PC-9 (cell line): ENCODE data around the gene LAMA2. TPM values are rescaled to one million over a fixed set of nuclear protein-coding genes. Genes with fewer than 3 reads are reported as not detected.

Source experiments
- BruUV-seq: library from RNA; stranded (reverse); fragments of 400-500 nt; replicated peaks from 2 replicates; lab custom pipeline; 2021; lab: Mats Ljungman, UMichigan
- CTCF ChIA-PET: fragments of 300-600 bp; sonication (Branson Sonifier 250); formaldehyde crosslinking; loops from one replicate; lab custom pipeline; 2022; ENCODE audit warnings: antibody characterized with exemption; lab: Charles Lee
- POLR2A ChIA-PET: fragments of 300-600 bp; sonication (Branson Sonifier 250); formaldehyde crosslinking; loops from one replicate; lab custom pipeline; 2022; ENCODE audit warnings: antibody characterized with exemption; ENCODE audit not compliant: unreplicated experiment; lab: Charles Lee
- DNase-seq, 2 experiments: peaks; one replicate each; pipeline versions ENCODE4 v3.0.0 to v3.0.0-alpha.2; 2015 to 2022; ENCODE audit warnings: mixed read lengths in 1 of 2
- H2AFZ ChIP-seq: fragments of 200-600 bp; sonication (generic); 2 replicates; pipeline ENCODE4 v1.8.1; 2017; ENCODE audit warnings: antibody characterized with exemption
- H3F3A ChIP-seq: fragments of 200-600 bp; sonication (generic); 2 replicates; pipeline ENCODE4 v1.8.1; 2017; ENCODE audit warnings: antibody characterized with exemption, mild to moderate bottlenecking, low read depth; ENCODE audit not compliant: insufficient read depth
- H3K27ac ChIP-seq: fragments of 200-600 bp; sonication (generic); 2 replicates; pipeline ENCODE4 v1.6.1; 2016; ENCODE audit warnings: mixed run types
- H3K27me3 ChIP-seq: fragments of 200-600 bp; sonication (generic); 2 replicates; pipeline ENCODE4 v1.6.1; 2016; ENCODE audit warnings: low read depth, mixed run types; ENCODE audit not compliant: insufficient read depth
- H3K36me3 ChIP-seq: fragments of 200-600 bp; sonication (generic); 2 replicates; pipeline ENCODE4 v1.6.1; 2016; ENCODE audit warnings: low read depth, mixed run types
- H3K4me1 ChIP-seq: fragments of 200-600 bp; sonication (generic); replicated peaks from 2 replicates; pipeline ENCODE4 v1.6.1; 2016; ENCODE audit warnings: mixed run types; ENCODE audit not compliant: insufficient read depth
- H3K4me2 ChIP-seq: fragments of 200-600 bp; sonication (generic); 2 replicates; pipeline ENCODE4 v1.6.1; 2017; ENCODE audit warnings: mixed run types
- H3K4me3 ChIP-seq: fragments of 200-600 bp; sonication (generic); 2 replicates; pipeline ENCODE4 v1.6.1; 2016; ENCODE audit warnings: mixed run types
- H3K79me2 ChIP-seq: fragments of 200-600 bp; sonication (generic); 2 replicates; pipeline ENCODE4 v1.6.1; 2017; ENCODE audit warnings: low read depth, mixed run types
- H3K9me2 ChIP-seq: fragments of 200-600 bp; sonication (generic); 2 replicates; pipeline ENCODE4 v1.8.1; 2017; ENCODE audit warnings: mild to moderate bottlenecking; ENCODE audit not compliant: insufficient read depth
- H3K9me3 ChIP-seq: fragments of 200-600 bp; sonication (generic); 2 replicates; pipeline ENCODE4 v1.8.1; 2016; ENCODE audit warnings: low read depth; ENCODE audit not compliant: insufficient read depth
- H4K20me1 ChIP-seq: fragments of 200-600 bp; sonication (generic); 2 replicates; pipeline ENCODE4 v1.8.1; 2017; ENCODE audit not compliant: insufficient read depth
- CTCF ChIP-seq: fragments of 200-600 bp; sonication (generic); conservative IDR thresholded peaks from 2 replicates; pipeline ENCODE4 v1.6.1; 2017; ENCODE audit warnings: mixed run types, antibody characterized with exemption, mild to moderate bottlenecking, moderate library complexity
- EZH2 ChIP-seq: fragments of 200-600 bp; sonication (generic); IDR thresholded peaks from 2 replicates; pipeline ENCODE4 v1.8.0; 2017; ENCODE audit warnings: antibody characterized with exemption, low read depth
- intact Hi-C: fragments of 100-400 bp; cut with micrococcal nuclease; formaldehyde crosslinking; loops from one replicate; pipeline ENCODE4 v1.10.0; 2022; ENCODE audit not compliant: unreplicated experiment
- total RNA-seq: library from RNA; stranded (reverse); gene quantifications from 2 replicates; pipeline ENCODE4 v1.2.3, GENCODE V29; 2021

The LAMA2 gene
- total RNA-seq, 1 experiment from 2014 or later, result 2.8 TPM

GRCh38 chr6:129243377-129243776 is 360.4 kb downstream of the LAMA2 start:
- Histone ChIP-seq H3K4me3 (no peak overlapping the region), H3F3A (no peaks in the 10 kb centered on the region), H2AFZ (no peak overlapping the region), H3K9me3 (no peaks in the 10 kb centered on the region), H3K27ac (no peak overlapping the region), H3K4me2 (no peak overlapping the region), H4K20me1 (no peaks in the 10 kb centered on the region), H3K79me2 (no peaks in the 10 kb centered on the region), H3K36me3 (no peaks in the 10 kb centered on the region), H3K9me2 (peaks cover 3% of the 10 kb centered on the region; the same call in 1 of the 2 replicates), H3K27me3 (no peaks in the 10 kb centered on the region), H3K4me1 (peaks cover 6% of the 10 kb centered on the region; the same call in 1 of the 2 replicates)
- ChIA-PET POLR2A (no interaction called here), CTCF (interaction anchor here (0.5 kb wide), 1 partner anchor 942 kb away, joined by 6 read pairs; no protein-coding TSS in a partner anchor)
- TF ChIP-seq EZH2, result no peak
- TF ChIP-seq CTCF, result no peak
- intact Hi-C loops, result no loop called here
- no peak for DNase-seq
- no TSS peak for BruUV-seq

DNA sequence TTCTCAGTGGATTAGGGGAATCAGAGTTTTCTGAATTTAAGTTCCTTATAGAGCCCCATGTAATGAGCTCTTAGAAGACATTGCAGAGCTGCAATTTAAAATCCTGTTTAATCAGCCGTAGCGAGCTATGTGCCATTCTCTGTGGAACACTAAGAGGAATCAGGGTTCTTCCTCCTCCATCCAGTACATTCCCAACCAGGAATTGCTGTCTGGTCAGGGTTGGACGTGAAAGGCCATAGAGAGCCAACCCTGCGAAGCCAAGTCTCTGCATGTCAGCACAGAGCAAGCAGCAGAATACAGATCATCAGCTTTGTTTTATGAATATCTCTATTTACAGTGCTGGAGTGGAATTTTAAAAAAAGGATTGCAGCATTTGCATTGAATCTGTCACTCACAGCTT is 366.0 kb downstream of the LAMA2 start:
- TF ChIP-seq CTCF, result no peak
- no peak for TF ChIP-seq EZH2
- intact Hi-C loops, result no loop called here
- Histone ChIP-seq H3K36me3 (no peaks in the 10 kb centered on the region), H2AFZ (no peak overlapping the region), H3K4me1 (0 out of 2 replicates have a peak, but pooled peaks cover 8% of the 10 kb centered on the region), H3F3A (no peaks in the 10 kb centered on the region), H3K9me2 (no peaks in the 10 kb centered on the region), H3K79me2 (no peaks in the 10 kb centered on the region), H3K27ac (no peak overlapping the region), H4K20me1 (no peaks in the 10 kb centered on the region), H3K4me3 (no peak overlapping the region), H3K4me2 (no peak overlapping the region), H3K9me3 (no peaks in the 10 kb centered on the region), H3K27me3 (no peaks in the 10 kb centered on the region)
- DNase-seq, result no peak
- no TSS peak for BruUV-seq
- ChIA-PET CTCF (no interaction called here), POLR2A (no interaction called here)

- no peaks in the 10 kb centered on the region for H3K27me3 ChIP-seq
- TF ChIP-seq EZH2 (no peak), CTCF (peak; percentile 95)
- DNase-seq, result peak; percentile 42 to 64
- ChIA-PET POLR2A (no interaction called here), CTCF (interaction anchor here (1.0 kb wide), 1 partner anchor 445 kb away, joined by 4 read pairs; no protein-coding TSS in a partner anchor)
- no peaks in the 10 kb centered on the region for H3K79me2 ChIP-seq
- BruUV-seq, result no TSS peak
- intact Hi-C loops, result loop anchor here (2.0 to 10.0 kb wide), 4 partner anchors 117 to 1515 kb away; no protein-coding TSS in a partner anchor
- no peak overlapping the region for H2AFZ ChIP-seq
- H3F3A ChIP-seq, result no peaks in the 10 kb centered on the region
- peak overlapping the region; percentile 48 for H3K4me2 ChIP-seq
- no peak overlapping the region for H3K27ac ChIP-seq
- H3K9me2 ChIP-seq, result no peaks in the 10 kb centered on the region
- no peaks in the 10 kb centered on the region for H3K36me3 ChIP-seq
- H3K9me3 ChIP-seq, result no peaks in the 10 kb centered on the region
- H4K20me1 ChIP-seq, result no peaks in the 10 kb centered on the region
- H3K4me3 ChIP-seq, result no peak overlapping the region
- H3K4me1 ChIP-seq, result 0 out of 2 replicates have a peak, but pooled peaks cover 8% of the 10 kb centered on the region
Observed at GRCh38 chr6:129251669-129252376, 368.9 kb downstream of the LAMA2 start.
